Gastrocnemius medialis (tissue), 4 donors: ENCODE data around the gene ZNF700. TPM values are rescaled to one million over a fixed set of nuclear protein-coding genes. Genes with fewer than 3 reads are reported as not detected.
"Not testable (repeated sequence)": the region's sequence is repeated elsewhere in the genome, so short reads cannot be mapped to it uniquely, and the experiment has no call there.

ENCODE experiments used
- ATAC-seq, 2 donors: fragments of 150-250 bp; one replicate each; pipeline ENCODE4 v1.9.1; 2016
- DNase-seq, 2 donors: peaks; one replicate each; pipeline ENCODE4 v3.0.0-alpha.2; 2019
- H3K27ac ChIP-seq, 4 donors: fragments of 200-600 bp; sonication (generic); 1 replicate in 1 of 4; 2 replicates in 3 of 4; pipeline ENCODE4 v1.5.1; 2016 to 2018; ENCODE audit warnings: mild to moderate bottlenecking in 2 of 4, moderate library complexity in 1 of 4
- H3K27me3 ChIP-seq, 3 donors: fragments of 200-600 bp; sonication (generic) in 2 of 3; 1 replicate in 1 of 3; 2 replicates in 2 of 3; pipeline versions ENCODE4 v1.5.1 to v1.6.0; 2016 to 2019; ENCODE audit warnings: mild to moderate bottlenecking in 1 of 3, moderate library complexity in 1 of 3
- H3K36me3 ChIP-seq, 2 donors: fragments of 200-600 bp; sonication (generic) in 1 of 2; one replicate each; pipeline ENCODE4 v1.5.1; 2017 to 2018
- H3K4me1 ChIP-seq, 2 donors: fragments of 200-600 bp; sonication (generic) in 1 of 2; one replicate each; pipeline ENCODE4 v1.5.1; 2016 to 2017; ENCODE audit warnings: mild to moderate bottlenecking in 2 of 2
- H3K4me3 ChIP-seq, 4 donors: fragments of 200-600 bp; sonication (generic) in 3 of 4; 1 replicate in 1 of 4; 2 replicates in 3 of 4; pipeline ENCODE4 v1.5.1; 2016 to 2019; ENCODE audit warnings: mild to moderate bottlenecking in 2 of 4
- H3K9me3 ChIP-seq, 3 donors: fragments of 200-600 bp; sonication (generic) in 2 of 3; 1 replicate in 1 of 3; 2 replicates in 2 of 3; pipeline ENCODE4 v1.5.1; 2016 to 2019
- POLR2A ChIP-seq, 2 donors: fragments of 450-650 bp; IDR thresholded peaks; one replicate each; pipeline ENCODE4 v1.6.1; 2017; ENCODE audit warnings: antibody characterized with exemption in 2 of 2, mild to moderate bottlenecking in 2 of 2, moderate library complexity in 2 of 2
- in situ Hi-C, 4 donors: fragments of 200-750 bp; cut with MboI; loops; one replicate each; pipeline versions ENCODE4 v1.15.0 to v1.8.0; 2017; ENCODE audit warnings: low sequenced_read_pairs in 4 of 4
- intact Hi-C: fragments of 100-400 bp; cut with DNase I; formaldehyde crosslinking; loops from one replicate; pipeline ENCODE4 v1.15.1; 2023; ENCODE audit warnings: low total_unique reads
- total RNA-seq, 4 donors: library from RNA; depleted of rRNA; stranded (reverse); fragments of >200 nt; gene quantifications; one replicate each; pipeline versions ENCODE4 v1.1.0 to v1.2.3, GENCODE V29; 2016
- TF ChIP-seq, protein P1 (sequence below), 5 experiments: fragments of 450-650 bp in 3 of 5; fragments of 200-600 bp in 2 of 5; sonication (generic) in 2 of 5; IDR thresholded peaks in 4 of 5; conservative IDR thresholded peaks in 1 of 5; 1 replicate in 4 of 5; 2 replicates in 1 of 5; pipeline ENCODE4 v1.5.1; 2016 to 2019; ENCODE audit warnings: antibody characterized with exemption in 5 of 5, mild to moderate bottlenecking in 3 of 5, moderate library complexity in 3 of 5

ZNF700 gene
- total RNA-seq, 4 donors from 2014 or later = 1.3 to 5.8 (median 4.0) TPM

GRCh38 chr19:11949201-11949600, 24.3 kb downstream of the ZNF700 start:
- Histone ChIP-seq H3K27me3 (peaks cover 0 to 5% (median 0%) of the 10 kb centered on the region in 3 donors), H3K4me3 (peak overlapping the region in 1 of 4 donors; percentile 12), H3K9me3 (peaks cover 21 to 89% (median 53%) of the 10 kb centered on the region in 3 donors), H3K27ac (no peak overlapping the region), H3K36me3 (peaks cover 34 to 84% of the 10 kb centered on the region in 2 donors), H3K4me1 (no peaks in the 10 kb centered on the region)
- ATAC-seq = no peak
- no peak for DNase-seq
- in situ Hi-C loops = no loop called here
- TF ChIP-seq, protein P1, sequence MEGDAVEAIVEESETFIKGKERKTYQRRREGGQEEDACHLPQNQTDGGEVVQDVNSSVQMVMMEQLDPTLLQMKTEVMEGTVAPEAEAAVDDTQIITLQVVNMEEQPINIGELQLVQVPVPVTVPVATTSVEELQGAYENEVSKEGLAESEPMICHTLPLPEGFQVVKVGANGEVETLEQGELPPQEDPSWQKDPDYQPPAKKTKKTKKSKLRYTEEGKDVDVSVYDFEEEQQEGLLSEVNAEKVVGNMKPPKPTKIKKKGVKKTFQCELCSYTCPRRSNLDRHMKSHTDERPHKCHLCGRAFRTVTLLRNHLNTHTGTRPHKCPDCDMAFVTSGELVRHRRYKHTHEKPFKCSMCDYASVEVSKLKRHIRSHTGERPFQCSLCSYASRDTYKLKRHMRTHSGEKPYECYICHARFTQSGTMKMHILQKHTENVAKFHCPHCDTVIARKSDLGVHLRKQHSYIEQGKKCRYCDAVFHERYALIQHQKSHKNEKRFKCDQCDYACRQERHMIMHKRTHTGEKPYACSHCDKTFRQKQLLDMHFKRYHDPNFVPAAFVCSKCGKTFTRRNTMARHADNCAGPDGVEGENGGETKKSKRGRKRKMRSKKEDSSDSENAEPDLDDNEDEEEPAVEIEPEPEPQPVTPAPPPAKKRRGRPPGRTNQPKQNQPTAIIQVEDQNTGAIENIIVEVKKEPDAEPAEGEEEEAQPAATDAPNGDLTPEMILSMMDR (IDR thresholded peaks at IDR 0.05 in 4 of 5, conservative IDR thresholded peaks at IDR 0.05 in 1 of 5) = no peak
- TF ChIP-seq POLR2A (IDR thresholded peaks at IDR 0.05) = no peak
- intact Hi-C loops = no loop called here

DNA sequence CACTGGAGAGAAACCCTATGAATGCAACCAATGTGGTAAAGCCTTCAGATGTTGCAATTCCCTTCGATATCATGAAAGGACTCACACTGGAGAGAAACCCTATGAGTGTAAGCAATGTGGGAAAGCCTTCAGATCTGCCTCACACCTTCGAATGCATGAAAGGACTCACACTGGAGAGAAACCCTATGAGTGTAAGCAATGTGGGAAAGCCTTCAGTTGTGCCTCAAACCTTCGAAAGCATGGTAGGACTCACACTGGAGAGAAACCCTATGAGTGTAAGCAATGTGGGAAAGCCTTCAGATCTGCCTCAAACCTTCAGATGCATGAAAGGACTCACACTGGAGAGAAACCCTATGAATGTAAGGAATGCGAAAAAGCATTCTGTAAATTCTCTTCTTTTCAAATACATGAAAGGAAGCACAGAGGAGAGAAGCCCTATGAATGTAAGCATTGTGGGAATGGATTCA, 24.7 kb downstream of the ZNF700 start:
- H3K27me3 ChIP-seq, intact Hi-C loops, DNase-seq, H3K4me1 ChIP-seq, H3K27ac ChIP-seq, in situ Hi-C loops, ATAC-seq: not testable (repeated sequence)
- peak overlapping the region in 1 of 4 donors; percentile 36 for H3K4me3 ChIP-seq
- H3K36me3 ChIP-seq = peaks cover 34 to 80% of the 10 kb centered on the region in 2 donors
- H3K9me3 ChIP-seq = peaks cover 19 to 89% (median 53%) of the 10 kb centered on the region in 3 donors

DNA sequence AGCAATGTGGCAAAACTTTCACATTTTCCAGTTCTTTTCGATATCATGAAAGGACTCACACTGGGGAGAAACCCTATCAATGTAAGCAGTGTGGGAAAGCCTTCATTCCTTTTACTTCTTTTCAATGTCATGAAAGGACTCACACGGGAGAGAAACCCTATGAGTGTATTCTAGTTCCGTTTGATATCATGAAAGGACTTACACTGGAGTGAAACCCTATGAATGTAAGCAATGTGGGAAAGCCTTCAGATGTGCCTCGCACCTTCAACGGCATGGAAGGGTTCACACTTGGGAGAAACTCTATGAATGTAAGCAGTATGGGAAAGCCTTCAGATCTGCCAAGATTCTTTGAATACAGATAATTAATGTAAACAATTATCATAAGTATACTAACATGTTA, 25.4 kb downstream of the ZNF700 start:
- ATAC-seq (no peak), DNase-seq (no peak)
- intact Hi-C loops = no loop called here
- H3K27ac ChIP-seq = no peak overlapping the region
- H3K4me3 ChIP-seq = peak overlapping the region in 1 of 4 donors; percentile 36
- H3K4me1 ChIP-seq = no peaks in the 10 kb centered on the region
- in situ Hi-C loops = no loop called here
- TF ChIP-seq, protein P1 (IDR thresholded peaks at IDR 0.05 in 4 of 5, conservative IDR thresholded peaks at IDR 0.05 in 1 of 5) = no peak
- no peak for TF ChIP-seq POLR2A (IDR thresholded peaks at IDR 0.05)
- peaks cover 19 to 88% (median 47%) of the 10 kb centered on the region in 3 donors for H3K9me3 ChIP-seq
- peaks cover 0 to 5% (median 0%) of the 10 kb centered on the region in 3 donors for H3K27me3 ChIP-seq
- peaks cover 34 to 73% of the 10 kb centered on the region in 2 donors for H3K36me3 ChIP-seq

- DNase-seq (peak; percentile 53 to 64), ATAC-seq (peak; percentile 65 to 72)
- Histone ChIP-seq H3K27me3 (no peaks in the 10 kb centered on the region), H3K4me3 (peak overlapping the region in 3 of 4 donors; percentile 17 to 88 (median 71)), H3K27ac (peak overlapping the region; percentile 78 to 88 (median 86)), H3K4me1 (peaks cover 11 to 15% of the 10 kb centered on the region in 2 donors), H3K36me3 (no peaks in the 10 kb centered on the region), H3K9me3 (no peaks in the 10 kb centered on the region)
- in situ Hi-C loops (no loop called here), intact Hi-C loops (loop anchor here (1.0 to 2.0 kb wide), 4 partner anchors 25 to 178 kb away; partner anchors contain the start of genes ZNF700 and ZNF844)
- TF ChIP-seq, protein P1 (IDR thresholded peaks at IDR 0.05 in 4 of 5, conservative IDR thresholded peaks at IDR 0.05 in 1 of 5) = peak; percentile 73 to 83 (median 79)
- TF ChIP-seq POLR2A (IDR thresholded peaks at IDR 0.05) = no peak
Observed at GRCh38 chr19:11963566-11964355, 38.9 kb downstream of the ZNF700 start.

- no peaks in the 10 kb centered on the region for H3K36me3 ChIP-seq
- no peak for DNase-seq
- in situ Hi-C loops (no loop called here), intact Hi-C loops (loop anchor here (1.0 to 2.0 kb wide), 4 partner anchors 24 to 177 kb away; partner anchors contain the start of genes ZNF700 and ZNF844)
- peak; percentile 59 to 67 for ATAC-seq
- peak overlapping the region; percentile 78 to 88 (median 86) for H3K27ac ChIP-seq
- H3K4me3 ChIP-seq = peak overlapping the region; percentile 67 to 88 (median 76)
- H3K4me1 ChIP-seq = peaks cover 11 to 15% of the 10 kb centered on the region in 2 donors
- H3K27me3 ChIP-seq = no peaks in the 10 kb centered on the region
- H3K9me3 ChIP-seq = no peaks in the 10 kb centered on the region
- TF ChIP-seq, protein P1 (IDR thresholded peaks at IDR 0.05 in 4 of 5, conservative IDR thresholded peaks at IDR 0.05 in 1 of 5) = peak in 1 of 5 experiments; percentile 20
- no peak for TF ChIP-seq POLR2A (IDR thresholded peaks at IDR 0.05)
Observed at GRCh38 chr19:11964496-11964857, 39.6 kb downstream of the ZNF700 start.
